ENCODE measurements around the gene GABPB2. TPM values are rescaled to one million over a fixed set of nuclear protein-coding genes. Genes with fewer than 3 reads are reported as not detected.

GABPB2 gene
- total and polyA plus RNA-seq, 2 experiments from 2014 or later = 1.1 to 2.6 TPM

- Histone ChIP-seq H3K4me1 (ENCODE audit: insufficient read depth) (no peaks in the 10 kb centered on the region), H3K27ac (ENCODE audit: low read depth) (no peak overlapping the region), H3K4me3 (no peak overlapping the region), H3K4me2 (no peak overlapping the region), H3K79me2 (replicated peaks; ENCODE audit: insufficient read depth) (no peaks in the 10 kb centered on the region), H2AFZ (no peak overlapping the region), H4K20me1 (replicated peaks; ENCODE audit: insufficient read depth) (no peaks in the 10 kb centered on the region), H3K9me2 (ENCODE audit: insufficient read depth) (no peaks in the 10 kb centered on the region), H3F3A (replicated peaks; ENCODE audit: low read depth) (no peaks in the 10 kb centered on the region), H3K36me3 (ENCODE audit: insufficient read depth) (no peaks in the 10 kb centered on the region), H3K27me3 (ENCODE audit: insufficient read depth) (no peaks in the 10 kb centered on the region)
- no peaks in the 10 kb centered on the region for H3K9me3 Mint-ChIP-seq
- TF ChIP-seq EZH2phosphoT487 (IDR thresholded peaks at IDR 0.05; ENCODE audit: unreplicated experiment) = no peak
- no peak for TF ChIP-seq POLR2AphosphoS5 (IDR thresholded peaks at IDR 0.05; ENCODE audit: low read depth)
- TF ChIP-seq CREB1 (CRISPR knock-in tag; IDR thresholded peaks at IDR 0.05; ENCODE audit: low read depth) = no peak
- no peak for TF ChIP-seq NANOG (IDR thresholded peaks at IDR 0.05; ENCODE audit: borderline replicate concordance)
- no peaks in the 10 kb centered on the region for H3K36me3 Mint-ChIP-seq (ENCODE audit: low read depth)
- peaks cover 1% of the 10 kb centered on the region for H3K27me3 Mint-ChIP-seq (ENCODE audit: insufficient read depth, low read depth, poor library complexity)
- no peak overlapping the region for H3K4me3 Mint-ChIP-seq
- no peak overlapping the region for H3K27ac Mint-ChIP-seq
- ATAC-seq (no peak), DNase-seq (ENCODE audit: low spot score) (no peak)
- H3K4me1 Mint-ChIP-seq = no peaks in the 10 kb centered on the region
These were observed 34.1 kb downstream of the GABPB2 start for GRCh38 chr1:151104630-151105029.

GRCh38 chr1:151106894-151107293, 36.3 kb downstream of the GABPB2 start:
- Mint-ChIP-seq H3K4me1 (no peaks in the 10 kb centered on the region), H3K27me3 (ENCODE audit: insufficient read depth, low read depth, poor library complexity) (peaks cover 1% of the 10 kb centered on the region), H3K36me3 (ENCODE audit: low read depth) (no peaks in the 10 kb centered on the region), H3K9me3 (no peaks in the 10 kb centered on the region), H3K27ac (no peak overlapping the region), H3K4me3 (no peak overlapping the region)
- no peak overlapping the region for H3K27ac ChIP-seq (ENCODE audit: low read depth)
- H3K27me3 ChIP-seq (ENCODE audit: insufficient read depth) = no peaks in the 10 kb centered on the region
- no peaks in the 10 kb centered on the region for H4K20me1 ChIP-seq (replicated peaks; ENCODE audit: insufficient read depth)
- H3K4me2 ChIP-seq = no peak overlapping the region
- no peak overlapping the region for H2AFZ ChIP-seq
- TF ChIP-seq POLR2AphosphoS5 (IDR thresholded peaks at IDR 0.05; ENCODE audit: low read depth) = no peak
- no peaks in the 10 kb centered on the region for H3K4me1 ChIP-seq (ENCODE audit: insufficient read depth)
- DNase-seq (ENCODE audit: low spot score) (no peak), ATAC-seq (no peak)
- H3K36me3 ChIP-seq (ENCODE audit: insufficient read depth) = no peaks in the 10 kb centered on the region
- H3K9me2 ChIP-seq (ENCODE audit: insufficient read depth) = no peaks in the 10 kb centered on the region
- H3K79me2 ChIP-seq (replicated peaks; ENCODE audit: insufficient read depth) = no peaks in the 10 kb centered on the region
- no peak overlapping the region for H3K4me3 ChIP-seq
- no peaks in the 10 kb centered on the region for H3F3A ChIP-seq (replicated peaks; ENCODE audit: low read depth)

GRCh38 chr1:151108331-151108730, 37.8 kb downstream of the GABPB2 start:
- ATAC-seq (no peak), DNase-seq (ENCODE audit: low spot score) (no peak)
- Mint-ChIP-seq H3K36me3 (ENCODE audit: low read depth) (no peaks in the 10 kb centered on the region), H3K4me1 (no peaks in the 10 kb centered on the region), H3K27ac (no peak overlapping the region), H3K27me3 (ENCODE audit: insufficient read depth, low read depth, poor library complexity) (peaks cover 1% of the 10 kb centered on the region), H3K9me3 (no peaks in the 10 kb centered on the region), H3K4me3 (no peak overlapping the region)
- Histone ChIP-seq H3K79me2 (replicated peaks; ENCODE audit: insufficient read depth) (no peaks in the 10 kb centered on the region), H3K4me3 (no peak overlapping the region), H3K27ac (ENCODE audit: low read depth) (no peak overlapping the region), H3K4me1 (ENCODE audit: insufficient read depth) (no peaks in the 10 kb centered on the region), H3F3A (replicated peaks; ENCODE audit: low read depth) (no peaks in the 10 kb centered on the region), H3K36me3 (ENCODE audit: insufficient read depth) (no peaks in the 10 kb centered on the region), H3K27me3 (ENCODE audit: insufficient read depth) (no peaks in the 10 kb centered on the region), H3K9me2 (ENCODE audit: insufficient read depth) (no peaks in the 10 kb centered on the region), H2AFZ (no peak overlapping the region), H3K4me2 (no peak overlapping the region), H4K20me1 (replicated peaks; ENCODE audit: insufficient read depth) (no peaks in the 10 kb centered on the region)
- TF ChIP-seq ZNF331 (CRISPR knock-in tag; IDR thresholded peaks at IDR 0.05; ENCODE audit: low read depth) = no peak
- TF ChIP-seq ETS1 (IDR thresholded peaks at IDR 0.05) = no peak
- TF ChIP-seq STAT1 (IDR thresholded peaks at IDR 0.05; ENCODE audit: unreplicated experiment) = no peak
- no peak for TF ChIP-seq CTCF (conservative IDR thresholded peaks at IDR 0.05; ENCODE audit: low read depth in 2 of 2)
- no peak for TF ChIP-seq EZH2 (IDR thresholded peaks at IDR 0.05; ENCODE audit: low read depth, unreplicated experiment)
- TF ChIP-seq NANOG (IDR thresholded peaks at IDR 0.05; ENCODE audit: borderline replicate concordance) = no peak
- no peak for TF ChIP-seq CREB1 (CRISPR knock-in tag; IDR thresholded peaks at IDR 0.05; ENCODE audit: low read depth)

All from GM23338 (cell line).